ENCODE data around the gene IFIT3. TPM values are rescaled to one million over a fixed set of nuclear protein-coding genes. Genes with fewer than 3 reads are reported as not detected.

IFIT3 gene
- total RNA-seq, 4 donors from 2014 or later = 10.6 to 16.4 (median 13.7) TPM

DNA sequence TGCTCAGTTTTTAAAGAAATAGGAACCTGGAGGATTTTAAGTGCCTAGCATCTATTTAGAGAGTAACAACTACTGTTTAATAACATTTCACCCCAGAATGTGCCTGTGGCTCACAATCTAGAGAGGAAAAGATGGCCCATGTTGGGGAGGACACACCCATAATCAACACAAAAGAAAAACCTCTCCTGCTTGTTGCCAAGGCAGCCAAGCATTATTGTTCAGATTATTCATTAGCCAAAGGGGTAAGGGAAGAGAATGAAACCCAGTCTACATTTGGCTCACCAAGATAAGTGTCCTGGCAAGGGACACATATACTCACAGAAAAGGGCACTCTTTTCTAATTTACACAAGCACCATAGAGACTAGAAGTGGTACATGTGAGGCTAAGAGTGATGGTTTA lies 32.4 kb downstream of the IFIT3 start:
- H3K36me3 ChIP-seq = no peaks in the 10 kb centered on the region
- H3K27ac ChIP-seq = no peak overlapping the region
- no peaks in the 10 kb centered on the region for H3K4me1 ChIP-seq
- H3K9me3 ChIP-seq = no peaks in the 10 kb centered on the region
- H3K4me3 ChIP-seq = no peak overlapping the region
- no peak for DNase-seq
- TF ChIP-seq, protein P1, sequence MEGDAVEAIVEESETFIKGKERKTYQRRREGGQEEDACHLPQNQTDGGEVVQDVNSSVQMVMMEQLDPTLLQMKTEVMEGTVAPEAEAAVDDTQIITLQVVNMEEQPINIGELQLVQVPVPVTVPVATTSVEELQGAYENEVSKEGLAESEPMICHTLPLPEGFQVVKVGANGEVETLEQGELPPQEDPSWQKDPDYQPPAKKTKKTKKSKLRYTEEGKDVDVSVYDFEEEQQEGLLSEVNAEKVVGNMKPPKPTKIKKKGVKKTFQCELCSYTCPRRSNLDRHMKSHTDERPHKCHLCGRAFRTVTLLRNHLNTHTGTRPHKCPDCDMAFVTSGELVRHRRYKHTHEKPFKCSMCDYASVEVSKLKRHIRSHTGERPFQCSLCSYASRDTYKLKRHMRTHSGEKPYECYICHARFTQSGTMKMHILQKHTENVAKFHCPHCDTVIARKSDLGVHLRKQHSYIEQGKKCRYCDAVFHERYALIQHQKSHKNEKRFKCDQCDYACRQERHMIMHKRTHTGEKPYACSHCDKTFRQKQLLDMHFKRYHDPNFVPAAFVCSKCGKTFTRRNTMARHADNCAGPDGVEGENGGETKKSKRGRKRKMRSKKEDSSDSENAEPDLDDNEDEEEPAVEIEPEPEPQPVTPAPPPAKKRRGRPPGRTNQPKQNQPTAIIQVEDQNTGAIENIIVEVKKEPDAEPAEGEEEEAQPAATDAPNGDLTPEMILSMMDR (IDR thresholded peaks at IDR 0.05) = no peak
- no peak for TF ChIP-seq POLR2A (IDR thresholded peaks at IDR 0.05)
- no peaks in the 10 kb centered on the region for H3K27me3 ChIP-seq

DNA sequence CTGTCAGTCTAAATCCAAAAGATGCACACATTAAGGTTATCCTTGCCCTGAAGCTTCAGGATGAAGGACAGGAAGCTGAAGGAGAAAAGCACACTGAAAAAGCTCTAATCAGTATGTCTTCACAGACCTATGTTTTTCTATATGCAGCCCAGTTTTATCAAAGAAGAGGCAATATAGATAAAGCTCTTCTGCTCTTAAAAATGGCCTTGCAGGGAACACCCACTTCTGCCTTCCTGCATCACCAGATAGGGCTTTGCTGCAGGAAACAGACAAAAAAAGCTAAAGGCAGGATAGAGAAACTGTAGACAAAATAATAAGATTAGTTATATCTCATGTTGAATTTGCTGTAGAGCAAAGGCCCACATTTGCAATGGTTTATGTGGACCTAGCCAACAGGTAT lies 35.1 kb downstream of the IFIT3 start:
- H3K9me3 ChIP-seq = no peaks in the 10 kb centered on the region
- no peaks in the 10 kb centered on the region for H3K36me3 ChIP-seq
- no peaks in the 10 kb centered on the region for H3K27me3 ChIP-seq
- peaks cover 0 to 8% (median 0%) of the 10 kb centered on the region in 4 donors for H3K4me1 ChIP-seq
- DNase-seq = no peak
- H3K27ac ChIP-seq = no peak overlapping the region
- H3K4me3 ChIP-seq = no peak overlapping the region
- no peak for TF ChIP-seq POLR2A (IDR thresholded peaks at IDR 0.05)
- TF ChIP-seq, protein P1 (IDR thresholded peaks at IDR 0.05) = no peak

DNA sequence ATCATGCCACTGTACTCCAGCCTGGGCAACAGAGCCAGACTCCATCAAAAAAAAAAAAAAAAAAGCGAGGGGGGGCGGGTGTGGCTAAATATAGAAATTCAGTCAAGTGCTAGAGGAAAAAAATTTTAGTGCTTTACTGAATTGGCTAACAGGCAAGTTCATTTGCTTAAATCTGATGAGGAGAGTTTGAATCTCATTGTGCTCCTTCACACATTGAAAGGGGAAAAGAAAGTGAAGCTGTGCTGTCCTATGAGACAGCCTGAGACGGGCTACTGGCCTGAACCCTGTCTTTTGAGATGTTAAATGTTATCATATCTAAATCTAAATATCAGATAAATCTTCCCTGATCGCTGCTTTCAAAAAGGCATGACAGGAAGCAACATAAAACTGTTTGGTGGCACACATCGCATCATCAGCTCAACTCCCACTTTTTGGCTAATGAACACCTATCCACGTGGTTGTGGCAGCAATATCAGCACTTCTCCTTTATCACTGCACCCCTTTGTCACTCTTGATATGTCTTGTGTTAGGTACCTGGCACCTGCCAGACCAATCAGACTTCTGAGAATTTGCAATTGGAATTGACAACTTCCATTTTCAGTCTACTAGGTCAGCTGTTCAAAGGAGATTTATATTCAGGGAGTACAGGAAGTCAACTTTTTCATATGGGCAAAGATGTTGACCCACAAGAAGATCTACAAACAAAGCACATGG lies 36.1 kb downstream of the IFIT3 start:
- Histone ChIP-seq H3K4me1 (peaks cover 0 to 12% (median 0%) of the 10 kb centered on the region in 4 donors), H3K9me3 (no peaks in the 10 kb centered on the region), H3K36me3 (no peaks in the 10 kb centered on the region), H3K27ac (no peak overlapping the region), H3K27me3 (no peaks in the 10 kb centered on the region), H3K4me3 (no peak overlapping the region)
- no peak for DNase-seq
- TF ChIP-seq POLR2A (IDR thresholded peaks at IDR 0.05) = no peak
- TF ChIP-seq, protein P1 (IDR thresholded peaks at IDR 0.05) = no peak

DNA sequence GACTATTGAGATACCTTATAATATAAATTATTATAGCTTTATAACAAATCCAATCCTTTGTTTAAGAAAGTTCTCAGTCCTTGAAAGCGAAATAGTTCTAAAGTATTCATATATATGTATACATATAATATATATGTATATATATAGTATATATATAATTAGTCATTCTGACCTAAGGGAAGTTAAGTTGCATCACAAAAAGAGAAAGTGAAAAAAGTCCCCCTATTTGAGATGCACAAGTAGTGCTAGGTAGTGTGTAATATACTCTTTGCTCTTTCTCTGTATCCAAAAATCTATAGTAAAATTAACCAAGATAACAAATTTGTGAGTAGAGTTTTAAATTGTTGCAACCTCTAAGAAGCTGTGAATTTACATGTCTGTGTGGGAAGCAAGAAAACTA lies 36.7 kb downstream of the IFIT3 start:
- H3K27ac ChIP-seq = no peak overlapping the region
- H3K9me3 ChIP-seq = no peaks in the 10 kb centered on the region
- DNase-seq = no peak
- TF ChIP-seq POLR2A (IDR thresholded peaks at IDR 0.05) = no peak
- TF ChIP-seq, protein P1 (IDR thresholded peaks at IDR 0.05) = no peak
- H3K4me3 ChIP-seq = no peak overlapping the region
- no peaks in the 10 kb centered on the region for H3K36me3 ChIP-seq
- H3K27me3 ChIP-seq = no peaks in the 10 kb centered on the region
- peaks cover 0 to 16% (median 0%) of the 10 kb centered on the region in 4 donors for H3K4me1 ChIP-seq

DNA sequence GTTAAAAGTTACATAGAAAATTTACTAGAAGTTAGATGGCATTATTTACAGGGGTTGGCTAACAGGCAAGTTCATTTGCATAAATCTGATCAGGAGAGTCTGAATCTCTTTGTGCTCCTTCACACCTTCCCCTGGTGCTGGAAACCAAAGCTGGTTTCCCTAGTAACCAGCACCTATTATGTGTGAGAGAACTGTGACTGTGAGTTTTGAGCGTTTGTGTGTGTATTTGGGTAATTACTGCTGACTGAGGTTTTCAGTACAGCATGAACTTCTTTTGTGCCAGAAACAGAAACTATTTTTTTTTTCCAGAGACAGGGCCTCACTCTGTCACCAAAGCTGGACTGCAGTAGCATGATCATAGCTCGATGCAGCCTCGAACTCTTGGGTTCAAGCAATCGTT lies 39.7 kb downstream of the IFIT3 start:
- DNase-seq = no peak
- Histone ChIP-seq H3K4me3 (no peak overlapping the region), H3K27me3 (no peaks in the 10 kb centered on the region)

DNA sequence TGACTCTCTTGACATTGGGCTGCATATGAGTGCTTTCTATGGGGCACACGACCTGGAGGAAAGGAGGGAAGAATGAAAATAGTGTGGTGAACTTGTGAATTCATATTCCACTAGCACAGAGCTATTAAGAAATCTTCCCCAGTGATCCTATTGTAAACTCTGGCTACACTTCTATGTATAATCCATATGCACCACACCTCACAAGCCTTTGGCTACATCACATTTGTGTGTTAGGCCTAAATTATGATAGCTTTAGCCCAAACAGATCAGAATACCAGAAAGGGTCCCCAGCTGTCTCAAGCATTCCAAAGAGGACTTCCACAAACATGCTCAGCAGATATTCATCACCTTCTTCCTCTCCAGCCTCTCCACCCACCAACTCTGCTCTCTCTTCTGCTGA lies 40.3 kb downstream of the IFIT3 start:
- Histone ChIP-seq H3K4me3 (no peak overlapping the region), H3K27ac (peak overlapping the region in 1 of 4 donors; percentile 21), H3K4me1 (peaks cover 0 to 20% (median 0%) of the 10 kb centered on the region in 4 donors), H3K9me3 (no peaks in the 10 kb centered on the region), H3K27me3 (no peaks in the 10 kb centered on the region), H3K36me3 (no peaks in the 10 kb centered on the region)
- DNase-seq = no peak
- TF ChIP-seq, protein P1 (IDR thresholded peaks at IDR 0.05) = no peak
- no peak for TF ChIP-seq POLR2A (IDR thresholded peaks at IDR 0.05)

More for the DNA sequence above, 39.7 kb downstream of the IFIT3 start:
- Histone ChIP-seq H3K36me3 (no peaks in the 10 kb centered on the region), H3K4me1 (peaks cover 0 to 16% (median 0%) of the 10 kb centered on the region in 4 donors), H3K27ac (peak overlapping the region in 2 of 4 donors; percentile 21 to 41), H3K9me3 (no peaks in the 10 kb centered on the region)
- no peak for TF ChIP-seq POLR2A (IDR thresholded peaks at IDR 0.05)
